H1 (cell line): ENCODE data around the gene YIPF2. TPM values are rescaled to one million over a fixed set of nuclear protein-coding genes. Genes with fewer than 3 reads are reported as not detected.

Source experiments
- CTCF ChIA-PET: fragments of 300-600 bp; sonication (Branson Sonifier 250); formaldehyde crosslinking; loops from one replicate; lab custom pipeline; 2021; ENCODE audit not compliant: partially characterized antibody; lab: Charles Lee
- POLR2A ChIA-PET: fragments of 300-600 bp; sonication (Branson Sonifier 250); formaldehyde crosslinking; loops from one replicate; lab custom pipeline; 2021; ENCODE audit warnings: inconsistent platforms; ENCODE audit not compliant: partially characterized antibody; lab: Charles Lee
- DNase-seq, 2 experiments: peaks; one replicate each; pipeline versions ENCODE4 v3.0.0 to v3.0.0-alpha.2; 2010 to 2022; ENCODE audit warnings: low spot score in 2 of 2, low read depth in 1 of 2, mixed read lengths in 1 of 2
- FAIRE-seq: peaks from 2 replicates; lab custom pipeline; 2011; peaks lifted over from hg19 to GRCh38; lab: Jason Lieb, UNC
- H2AFZ ChIP-seq: 2 replicates; pipeline ENCODE4 v1.8.1; 2012; ENCODE audit warnings: low read length, inconsistent platforms
- H2AK5ac ChIP-seq: 2 replicates; pipeline ENCODE4 v1.6.1; 2013; ENCODE audit warnings: low read depth, low read length
- H2BK120ac ChIP-seq: replicated peaks from 2 replicates; pipeline ENCODE3; 2013; ENCODE audit warnings: low read depth, low read length, inconsistent platforms
- H2BK12ac ChIP-seq: 2 replicates; pipeline ENCODE4 v1.6.1; 2013; ENCODE audit warnings: low read depth, low read length
- H2BK15ac ChIP-seq: 2 replicates; pipeline ENCODE4 v1.6.1; 2013; ENCODE audit warnings: low read length
- H2BK20ac ChIP-seq: 2 replicates; pipeline ENCODE4 v1.6.1; 2013; ENCODE audit warnings: low read length
- H2BK5ac ChIP-seq: 2 replicates; pipeline ENCODE4 v1.6.1; 2013; ENCODE audit warnings: low read depth, low read length
- H3K14ac ChIP-seq: 2 replicates; pipeline ENCODE4 v1.6.1; 2013; ENCODE audit warnings: inconsistent platforms; ENCODE audit not compliant: insufficient read length
- H3K18ac ChIP-seq: 2 replicates; pipeline ENCODE4 v1.6.1; 2013; ENCODE audit warnings: low read length; ENCODE audit errors: extremely low read depth
- H3K23ac ChIP-seq: 2 replicates; pipeline ENCODE4 v1.6.1; 2013; ENCODE audit warnings: inconsistent platforms; ENCODE audit not compliant: insufficient read length
- H3K23me2 ChIP-seq: 2 replicates; pipeline ENCODE4 v1.6.1; 2013; ENCODE audit warnings: low read depth, low read length
- H3K27ac ChIP-seq: 2 replicates; pipeline ENCODE4 v1.6.1; 2011; ENCODE audit warnings: low read depth, low read length, inconsistent platforms
- H3K27me3 ChIP-seq, 4 experiments: replicated peaks in 1 of 4; 1 replicate in 1 of 4; 2 replicates in 3 of 4; pipeline versions ENCODE4 v1.6.1 to v1.8.1; 2011 to 2013; ENCODE audit warnings: low read length in 3 of 4, mild to moderate bottlenecking in 3 of 4, inconsistent platforms in 2 of 4, mixed read lengths in 2 of 4, moderate library complexity in 1 of 4; ENCODE audit not compliant: control insufficient read depth in 3 of 4, insufficient read depth in 3 of 4; ENCODE audit errors: extremely low read depth in 1 of 4
- H3K36me3 ChIP-seq, 4 experiments: 2 replicates each; pipeline versions ENCODE4 v1.6.1 to v1.8.1; 2011 to 2013; ENCODE audit warnings: mild to moderate bottlenecking in 4 of 4, low read length in 3 of 4, moderate library complexity in 2 of 4, control low read depth in 1 of 4, inconsistent platforms in 1 of 4; ENCODE audit not compliant: insufficient read depth in 4 of 4, control insufficient read depth in 2 of 4
- H3K4ac ChIP-seq: replicated peaks from 2 replicates; pipeline ENCODE3; 2013; ENCODE audit warnings: low read length, low read depth, mixed read lengths, inconsistent platforms; ENCODE audit not compliant: insufficient read length
- H3K4me1 ChIP-seq, 4 experiments: replicated peaks in 1 of 4; 1 replicate in 1 of 4; 2 replicates in 3 of 4; pipeline versions ENCODE4 v1.6.1 to v1.8.1; 2011 to 2013; ENCODE audit warnings: low read length in 3 of 4, inconsistent platforms in 2 of 4, mixed read lengths in 1 of 4; ENCODE audit not compliant: insufficient read depth in 4 of 4, control insufficient read depth in 3 of 4
- H3K4me2 ChIP-seq, 2 experiments: 2 replicates each; pipeline versions ENCODE4 v1.6.1 to v1.8.1; 2011 to 2013; ENCODE audit warnings: low read depth in 2 of 2, low read length in 2 of 2, control low read depth in 1 of 2, inconsistent platforms in 1 of 2, mild to moderate bottlenecking in 1 of 2; ENCODE audit not compliant: insufficient read depth in 1 of 2
- H3K4me3 ChIP-seq, 4 experiments: fragments of 200-600, 300-600 bp in 1 of 4; sonication (generic), shearing (Covaris generic), sonication (Bioruptor Twin) in 1 of 4; 2 replicates each; pipeline versions ENCODE4 v1.5.1 to v1.8.1; 2011 to 2016; ENCODE audit warnings: low read length in 4 of 4, low read depth in 3 of 4, control low read depth in 2 of 4, inconsistent platforms in 2 of 4, mild to moderate bottlenecking in 2 of 4, mixed read lengths in 1 of 4, moderate library complexity in 1 of 4; ENCODE audit not compliant: insufficient read depth in 2 of 4; ENCODE audit errors: extremely low read depth in 1 of 4
- H3K56ac ChIP-seq: replicated peaks from 2 replicates; pipeline ENCODE3; 2013; ENCODE audit warnings: low read depth, mild to moderate bottlenecking, mixed read lengths, low read length, inconsistent platforms; ENCODE audit not compliant: insufficient read length
- H3K79me1 ChIP-seq: 2 replicates; pipeline ENCODE4 v1.6.1; 2013; ENCODE audit warnings: low read depth, low read length, control low read depth
- H3K79me2 ChIP-seq, 2 experiments: 2 replicates each; pipeline versions ENCODE4 v1.6.1 to v1.8.1; 2012 to 2013; ENCODE audit warnings: low read length in 2 of 2, mild to moderate bottlenecking in 2 of 2, inconsistent platforms in 1 of 2; ENCODE audit not compliant: insufficient read depth in 2 of 2, control insufficient read depth in 1 of 2
- H3K9ac ChIP-seq, 4 experiments: replicated peaks in 1 of 4; 1 replicate in 1 of 4; 2 replicates in 3 of 4; pipeline versions ENCODE4 v1.6.1 to v1.8.1; 2011 to 2013; ENCODE audit warnings: low read depth in 3 of 4, low read length in 3 of 4, control low read depth in 2 of 4, mild to moderate bottlenecking in 2 of 4, moderate library complexity in 2 of 4, inconsistent platforms in 1 of 4; ENCODE audit errors: extremely low read depth in 1 of 4
- H3K9me3 ChIP-seq, 2 experiments: 2 replicates each; pipeline versions ENCODE4 v1.6.1 to v1.8.1; 2012 to 2013; ENCODE audit warnings: mild to moderate bottlenecking in 2 of 2, moderate library complexity in 2 of 2, control low read depth in 1 of 2, inconsistent platforms in 1 of 2, low read depth in 1 of 2, low read length in 1 of 2, mixed read lengths in 1 of 2; ENCODE audit not compliant: insufficient read depth in 2 of 2
- H4K20me1 ChIP-seq, 2 experiments: replicated peaks in 1 of 2; 2 replicates each; pipeline versions ENCODE3 to v1.8.1; 2011 to 2013; ENCODE audit warnings: inconsistent platforms in 2 of 2, low read length in 2 of 2, mild to moderate bottlenecking in 1 of 2; ENCODE audit not compliant: insufficient read depth in 2 of 2, control insufficient read depth in 1 of 2
- H4K5ac ChIP-seq: 2 replicates; pipeline ENCODE4 v1.6.1; 2013; ENCODE audit warnings: low read length, low read depth, mixed read lengths, inconsistent platforms; ENCODE audit not compliant: insufficient read length
- H4K8ac ChIP-seq: 2 replicates; pipeline ENCODE4 v1.8.0; 2013; ENCODE audit warnings: mild to moderate bottlenecking, moderate library complexity, low read length, inconsistent platforms; ENCODE audit not compliant: insufficient read depth; ENCODE audit errors: extremely low read depth
- H4K91ac ChIP-seq: replicated peaks from 2 replicates; pipeline ENCODE3; 2013; ENCODE audit warnings: low read length, mixed read lengths, inconsistent platforms; ENCODE audit not compliant: insufficient read length
- CHD1 ChIP-seq: IDR thresholded peaks from 2 replicates; pipeline ENCODE4 v1.6.1; 2012; ENCODE audit warnings: low read depth, low read length, improper control_type of control experiment
- CTBP2 ChIP-seq: IDR thresholded peaks from 2 replicates; pipeline ENCODE4 v1.7.0; 2011; ENCODE audit warnings: borderline replicate concordance, mild to moderate bottlenecking, moderate library complexity, mixed read lengths, low read length; ENCODE audit not compliant: insufficient read depth, insufficient read length
- RBBP5 ChIP-seq: IDR thresholded peaks from 2 replicates; pipeline ENCODE4 v1.7.1; 2012; ENCODE audit warnings: low read depth, mild to moderate bottlenecking, inconsistent platforms, low read length, moderate library complexity, borderline replicate concordance
- SP4 ChIP-seq: IDR thresholded peaks from 2 replicates; pipeline ENCODE4 v1.6.1; 2012; ENCODE audit warnings: low read length, inconsistent platforms
- TBP ChIP-seq: IDR thresholded peaks from 2 replicates; pipeline ENCODE4 v1.6.1; 2011; ENCODE audit warnings: low read depth, low read length, improper control_type of control experiment
- WGBS, 2 experiments: shearing (Covaris generic) in 1 of 2; methylation state at CpG; one replicate each; pipeline versions ENCODE4 v1.1.6 to v1.1.7; 2013 to 2015; ENCODE audit warnings: low lambda C conversion rate in 2 of 2, mixed read lengths in 2 of 2, inconsistent platforms in 1 of 2, low coverage in 1 of 2, missing lambda C conversion rate in 1 of 2; ENCODE audit not compliant: insufficient replicate concordance in 2 of 2, insufficient coverage in 1 of 2, insufficient read length in 1 of 2; ENCODE audit errors: extremely low coverage in 1 of 2, missing lambda C conversion rate in 1 of 2; 5-methylcytosine and 5-hydroxymethylcytosine counted together
- polyA plus RNA-seq, 7 experiments: library from polyadenylated mRNA; depleted of rRNA in 3 of 7; stranded (reverse) in 5 of 7; unstranded in 2 of 7; fragments of >200 nt in 5 of 7; fragments of 200-250 nt in 2 of 7; gene quantifications; 1 replicate in 5 of 7; 2 replicates in 1 of 7; 4 replicates in 1 of 7; pipeline versions ENCODE4 v1.2.1 to v1.2.3, GENCODE V29; 2011 to 2013; ENCODE audit warnings: missing spikeins in 2 of 7, mixed read lengths in 2 of 7
- total RNA-seq: library from RNA; stranded (reverse); fragmentation: NEBNext Ultra II Directional; extraction: Animal tissue kit (Norgen Biotek cat#: 25700); gene quantifications from 2 replicates; pipeline ENCODE4 v1.2.1, GENCODE V29; 2021
- TF ChIP-seq, protein P1 (sequence below): IDR thresholded peaks from 2 replicates; pipeline ENCODE4 v1.6.1; 2012; ENCODE audit warnings: low read length, inconsistent platforms
- TF ChIP-seq, protein P2 (sequence below), 3 experiments: IDR thresholded peaks; 1 replicate in 2 of 3; 2 replicates in 1 of 3; pipeline versions ENCODE4 v1.5.1 to v1.6.1; 2011; ENCODE audit warnings: low read length in 3 of 3, mild to moderate bottlenecking in 3 of 3, inconsistent platforms in 2 of 3, low read depth in 1 of 3, moderate library complexity in 1 of 3; ENCODE audit not compliant: insufficient read depth in 1 of 3; ENCODE audit errors: control extremely low read depth in 1 of 3

The YIPF2 gene
- total and polyA plus RNA-seq, 2 of the 8 experiments (the other 6 are each of a cell fraction or from before 2014, with no cell fraction given), result 48.3 to 112 TPM

- Histone ChIP-seq H2AFZ (no peak overlapping the region), H3K23me2 (peaks cover 5% of the 10 kb centered on the region; the same call in 1 of the 2 replicates), H3K9ac (no peak overlapping the region; a peak in 1 of 7 replicates), H4K8ac (no peak overlapping the region), H3K27me3 (no peaks in the 10 kb centered on the region), H4K20me1 (peaks cover 0 to 3% of the 10 kb centered on the region in 2 experiments), H3K4me3 (no peak overlapping the region), H3K79me2 (peaks cover 4 to 91% of the 10 kb centered on the region in 2 experiments; a peak in 3 of 4 replicates), H3K9me3 (no peaks in the 10 kb centered on the region), H3K36me3 (peaks cover 0 to 8% (median 0%) of the 10 kb centered on the region in 4 experiments; a peak in 2 of 8 replicates), H2BK12ac (no peak overlapping the region), H3K4me2 (no peak overlapping the region), H2BK5ac (peak overlapping the region; percentile 54; the same call in 1 of the 2 replicates), H3K4me1 (peaks cover 11 to 31% (median 18%) of the 10 kb centered on the region in 4 experiments), H3K4ac (no peak overlapping the region), H3K23ac (no peak overlapping the region), H2AK5ac (no peak overlapping the region), H2BK120ac (no peak overlapping the region), H3K79me1 (peaks cover 23% of the 10 kb centered on the region), H3K27ac (peak overlapping the region; percentile 58; the same call in 1 of the 2 replicates), H2BK20ac (no peak overlapping the region), H3K56ac (no peak overlapping the region), H3K18ac (no peak overlapping the region), H4K5ac (no peak overlapping the region), H4K91ac (no peak overlapping the region), H3K14ac (no peak overlapping the region), H2BK15ac (no peak overlapping the region)
- WGBS, 2 experiments, result 89% methylated on average over 10 of the region's 10 CpGs; no CpG with 5 or more reads in 1 of the 2 experiments
- DNase-seq (no peak), FAIRE-seq (no peak)
- TF ChIP-seq RBBP5 (no peak), SP4 (no peak), CHD1 (no peak), TBP (no peak), CTBP2 (no peak)
- TF ChIP-seq, protein P1, sequence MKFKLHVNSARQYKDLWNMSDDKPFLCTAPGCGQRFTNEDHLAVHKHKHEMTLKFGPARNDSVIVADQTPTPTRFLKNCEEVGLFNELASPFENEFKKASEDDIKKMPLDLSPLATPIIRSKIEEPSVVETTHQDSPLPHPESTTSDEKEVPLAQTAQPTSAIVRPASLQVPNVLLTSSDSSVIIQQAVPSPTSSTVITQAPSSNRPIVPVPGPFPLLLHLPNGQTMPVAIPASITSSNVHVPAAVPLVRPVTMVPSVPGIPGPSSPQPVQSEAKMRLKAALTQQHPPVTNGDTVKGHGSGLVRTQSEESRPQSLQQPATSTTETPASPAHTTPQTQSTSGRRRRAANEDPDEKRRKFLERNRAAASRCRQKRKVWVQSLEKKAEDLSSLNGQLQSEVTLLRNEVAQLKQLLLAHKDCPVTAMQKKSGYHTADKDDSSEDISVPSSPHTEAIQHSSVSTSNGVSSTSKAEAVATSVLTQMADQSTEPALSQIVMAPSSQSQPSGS, result no peak
- TF ChIP-seq, protein P2, sequence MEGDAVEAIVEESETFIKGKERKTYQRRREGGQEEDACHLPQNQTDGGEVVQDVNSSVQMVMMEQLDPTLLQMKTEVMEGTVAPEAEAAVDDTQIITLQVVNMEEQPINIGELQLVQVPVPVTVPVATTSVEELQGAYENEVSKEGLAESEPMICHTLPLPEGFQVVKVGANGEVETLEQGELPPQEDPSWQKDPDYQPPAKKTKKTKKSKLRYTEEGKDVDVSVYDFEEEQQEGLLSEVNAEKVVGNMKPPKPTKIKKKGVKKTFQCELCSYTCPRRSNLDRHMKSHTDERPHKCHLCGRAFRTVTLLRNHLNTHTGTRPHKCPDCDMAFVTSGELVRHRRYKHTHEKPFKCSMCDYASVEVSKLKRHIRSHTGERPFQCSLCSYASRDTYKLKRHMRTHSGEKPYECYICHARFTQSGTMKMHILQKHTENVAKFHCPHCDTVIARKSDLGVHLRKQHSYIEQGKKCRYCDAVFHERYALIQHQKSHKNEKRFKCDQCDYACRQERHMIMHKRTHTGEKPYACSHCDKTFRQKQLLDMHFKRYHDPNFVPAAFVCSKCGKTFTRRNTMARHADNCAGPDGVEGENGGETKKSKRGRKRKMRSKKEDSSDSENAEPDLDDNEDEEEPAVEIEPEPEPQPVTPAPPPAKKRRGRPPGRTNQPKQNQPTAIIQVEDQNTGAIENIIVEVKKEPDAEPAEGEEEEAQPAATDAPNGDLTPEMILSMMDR (IDR thresholded peaks at IDR 0.05; ENCODE audit: control extremely low read depth in 1 of 3, insufficient read depth in 1 of 3, low read depth in 1 of 3, low read length in 3 of 3), result no peak
- ChIA-PET POLR2A (interaction anchor here (0.9 to 6.4 kb wide), 2 partner anchors 13 to 51 kb away, joined by 3 to 72 read pairs; no protein-coding TSS in a partner anchor), CTCF (interaction anchor here (0.8 to 7.7 kb wide), 8 partner anchors 12 to 65 kb away, joined by 3 to 34 read pairs (median 4); no protein-coding TSS in a partner anchor)
Measured at GRCh38 chr19:10876459-10877240, 51.8 kb downstream of the YIPF2 start.
